Heart right ventricle (tissue), 16 donors: Measurements from ENCODE around the gene CHIC2. TPM values are rescaled to one million over a fixed set of nuclear protein-coding genes. Genes with fewer than 3 reads are reported as not detected.
A peak's percentile ranks its signal among the peaks of the same experiment; 100 is the strongest.

ENCODE experiments used
- ATAC-seq, 8 donors: fragments of 200-7000 bp; cut with Tn5 transposase; one replicate each; pipeline ENCODE4 v1.9.1; 2020; ENCODE audit warnings: mild to moderate bottlenecking in 8 of 8, moderate library complexity in 8 of 8, moderate number of reproducible peaks in 1 of 8
- DNase-seq, 2 donors: peaks; one replicate each; pipeline ENCODE4 v3.0.0-alpha.2; 2020
- H3K27ac ChIP-seq, 10 donors: fragments of 200-600 bp; sonication (generic) in 2 of 10; one replicate each; pipeline versions ENCODE4 v1.5.0 to v1.8.0; 2020 to 2022; ENCODE audit warnings: mild to moderate bottlenecking in 3 of 10
- H3K27me3 ChIP-seq, 7 donors: fragments of 200-600 bp; one replicate each; pipeline ENCODE4 v1.8.0; 2021 to 2022; ENCODE audit warnings: mild to moderate bottlenecking in 2 of 7
- H3K36me3 ChIP-seq, 9 donors: fragments of 200-600 bp; sonication (generic) in 1 of 9; one replicate each; pipeline versions ENCODE4 v1.5.0 to v1.8.0; 2020 to 2022; ENCODE audit warnings: mild to moderate bottlenecking in 2 of 9
- H3K4me1 ChIP-seq, 9 donors: fragments of 200-600 bp; sonication (generic) in 1 of 9; one replicate each; pipeline versions ENCODE4 v1.5.0 to v1.8.0; 2020 to 2022; ENCODE audit warnings: mild to moderate bottlenecking in 4 of 9
- H3K4me3 ChIP-seq, 10 donors: fragments of 200-600 bp; sonication (generic) in 2 of 10; one replicate each; pipeline versions ENCODE4 v1.5.0 to v1.8.0; 2020 to 2022; ENCODE audit warnings: mild to moderate bottlenecking in 7 of 10, moderate library complexity in 2 of 10
- H3K9me3 ChIP-seq, 11 donors: fragments of 200-600 bp in 10 of 11; sonication (generic) in 2 of 11; one replicate each; pipeline versions ENCODE4 v1.5.0 to v1.8.0; 2013 to 2022; ENCODE audit warnings: mild to moderate bottlenecking in 2 of 11, control low read depth in 1 of 11, moderate library complexity in 1 of 11
- WGBS, 2 donors: extraction: QIAGEN DNeasy Blood & Tissue Kit; methylation state at CpG; one replicate each; pipeline ENCODE4 v1.1.7; 2013; ENCODE audit warnings: inconsistent platforms in 1 of 2; 5-methylcytosine and 5-hydroxymethylcytosine counted together
- intact Hi-C, 10 donors: fragments of 100-400 bp; cut with DNase I; formaldehyde crosslinking; loops; one replicate each; pipeline versions ENCODE4 v1.11.1 to v1.14.2; 2022
- polyA plus RNA-seq, 2 donors: library from polyadenylated mRNA; stranded (reverse); fragments of 200-250 nt; gene quantifications; one replicate each; pipeline ENCODE4 v1.2.3, GENCODE V29; 2013
- total RNA-seq, 10 donors: library from RNA; stranded (reverse); fragmentation: NEBNext Ultra II Directional in 3 of 10; extraction: Animal tissue kit (Norgen Biotek cat#: 25700) in 3 of 10; gene quantifications; one replicate each; pipeline versions ENCODE4 v1.2.1 to v1.2.4, GENCODE V29; 2021 to 2023
- TF ChIP-seq, protein P1 (sequence below), 9 donors: fragments of 200-600 bp; sonication (generic) in 2 of 9; IDR thresholded peaks; one replicate each; pipeline versions ENCODE4 v1.5.0 to v1.8.0; 2021 to 2022; ENCODE audit warnings: antibody characterized with exemption in 9 of 9, mild to moderate bottlenecking in 5 of 9, moderate library complexity in 1 of 9
- donor health status: Arrhythmogenic right ventricular cardiomyopathy.
- donor health status: ischemic (EF 13 %, LVEDD 7.1; RV severe dilation, severe dysfunction).
- donor health status: healthy with polysubstance abuse.
- donor health status: DM: no; HTN: yes; CAD: no.
- donor health status: DM: no; HTN: no; CAD: no.
- donor health status: ischemic (EF 25% LVEDD 6.9; RV normal size, moderate dysfunction).
- donor health status: ischemic (EF 25% LVEDD 5.7; RV mildly dilated, moderate dysfunction).
- donor health status: healthy.
- donor health status: DM: yes; HTN: yes; CAD: no.
- donor health status: Ischemic cardiomyopathy.
- donor health status: ischemic (EF 35%, LVEDD 5.7; RV mildly dilated, moderate dysfunction).
- donor health status: nonischemic (EF 11% LVEDD 7.7; RV severe dilation, severe dysfunction).
- donor health status: DM: yes; HTN: yes; CAD: no.
- donor health status: PGD.
- donor health status: ischemic (EF 29% LVEDD 5.4; RV normal size, mild dysfunction).
- donor health status: nonischemic (EF 23%, LVEDD 6.1; RV moderate dilation, normal function).

Gene CHIC2
- total and polyA plus RNA-seq, 12 donors, result 5.6 to 13.5 (median 9.3) TPM

DNA sequence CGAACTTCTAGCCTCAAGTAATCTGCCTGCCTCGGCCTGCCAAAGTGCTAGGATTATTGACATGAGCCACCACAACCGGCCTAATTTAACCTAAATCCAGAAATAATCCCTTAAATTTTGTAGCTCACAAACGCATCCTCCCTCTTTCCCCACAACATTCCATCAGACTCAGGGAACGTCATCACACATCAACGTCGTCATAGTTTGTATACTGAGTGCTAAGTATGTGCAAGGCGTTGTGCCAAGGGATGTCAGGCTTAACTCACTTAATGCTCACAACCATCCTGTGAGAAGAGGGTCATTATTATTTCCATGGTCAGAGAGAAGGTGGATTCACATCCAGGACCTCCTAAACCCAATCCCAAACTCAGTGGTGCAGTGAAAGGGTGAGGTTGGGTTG, 26.0 kb upstream of the CHIC2 start:
- intact Hi-C loops, result loop anchor here in 1 of 10 donors (10.0 kb wide), 1 partner anchor 124 kb away; no protein-coding TSS in a partner anchor
- TF ChIP-seq, protein P1, sequence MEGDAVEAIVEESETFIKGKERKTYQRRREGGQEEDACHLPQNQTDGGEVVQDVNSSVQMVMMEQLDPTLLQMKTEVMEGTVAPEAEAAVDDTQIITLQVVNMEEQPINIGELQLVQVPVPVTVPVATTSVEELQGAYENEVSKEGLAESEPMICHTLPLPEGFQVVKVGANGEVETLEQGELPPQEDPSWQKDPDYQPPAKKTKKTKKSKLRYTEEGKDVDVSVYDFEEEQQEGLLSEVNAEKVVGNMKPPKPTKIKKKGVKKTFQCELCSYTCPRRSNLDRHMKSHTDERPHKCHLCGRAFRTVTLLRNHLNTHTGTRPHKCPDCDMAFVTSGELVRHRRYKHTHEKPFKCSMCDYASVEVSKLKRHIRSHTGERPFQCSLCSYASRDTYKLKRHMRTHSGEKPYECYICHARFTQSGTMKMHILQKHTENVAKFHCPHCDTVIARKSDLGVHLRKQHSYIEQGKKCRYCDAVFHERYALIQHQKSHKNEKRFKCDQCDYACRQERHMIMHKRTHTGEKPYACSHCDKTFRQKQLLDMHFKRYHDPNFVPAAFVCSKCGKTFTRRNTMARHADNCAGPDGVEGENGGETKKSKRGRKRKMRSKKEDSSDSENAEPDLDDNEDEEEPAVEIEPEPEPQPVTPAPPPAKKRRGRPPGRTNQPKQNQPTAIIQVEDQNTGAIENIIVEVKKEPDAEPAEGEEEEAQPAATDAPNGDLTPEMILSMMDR (IDR thresholded peaks at IDR 0.05), result no peak
- Histone ChIP-seq H3K27me3 (peaks cover 0 to 68% (median 45%) of the 10 kb centered on the region in 7 donors), H3K9me3 (no peaks in the 10 kb centered on the region), H3K4me1 (peaks cover 2 to 28% (median 16%) of the 10 kb centered on the region in 9 donors), H3K4me3 (no peak overlapping the region), H3K36me3 (no peaks in the 10 kb centered on the region), H3K27ac (peak overlapping the region in 1 of 10 donors; percentile 21)
- DNase-seq, result no peak
- no peak for ATAC-seq
- 77 to 80% methylated on average over 8 of the region's 8 CpGs for WGBS, 2 donors

DNA sequence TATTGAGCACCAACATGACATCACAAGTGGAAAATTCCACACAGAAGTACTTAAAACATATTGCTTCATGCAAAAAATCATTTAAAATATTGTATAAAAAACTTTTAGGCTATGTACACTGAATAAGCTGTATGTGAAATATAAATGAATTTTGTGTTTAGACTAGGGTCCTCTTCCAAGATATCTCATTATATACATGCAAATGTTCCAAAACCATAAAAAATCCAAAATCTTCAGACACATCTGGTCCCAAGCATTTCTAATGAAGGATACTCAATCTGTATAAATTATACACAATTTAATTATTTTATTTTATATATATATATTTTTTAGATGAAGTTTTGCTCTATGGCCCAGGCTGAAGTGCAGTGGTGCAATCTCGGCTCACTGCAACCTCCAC, 25.5 kb upstream of the CHIC2 start:
- 97 to 100% methylated on average over 1 of the region's 1 CpG for WGBS, 2 donors
- Histone ChIP-seq H3K4me3 (no peak overlapping the region), H3K27me3 (peaks cover 0 to 63% (median 40%) of the 10 kb centered on the region in 7 donors), H3K36me3 (no peaks in the 10 kb centered on the region), H3K27ac (no peak overlapping the region), H3K4me1 (peaks cover 2 to 30% (median 16%) of the 10 kb centered on the region in 9 donors), H3K9me3 (no peaks in the 10 kb centered on the region)
- DNase-seq, result no peak
- intact Hi-C loops, result loop anchor here in 1 of 10 donors (10.0 kb wide), 1 partner anchor 125 kb away; no protein-coding TSS in a partner anchor
- ATAC-seq, result no peak
- TF ChIP-seq, protein P1 (IDR thresholded peaks at IDR 0.05), result no peak

DNA sequence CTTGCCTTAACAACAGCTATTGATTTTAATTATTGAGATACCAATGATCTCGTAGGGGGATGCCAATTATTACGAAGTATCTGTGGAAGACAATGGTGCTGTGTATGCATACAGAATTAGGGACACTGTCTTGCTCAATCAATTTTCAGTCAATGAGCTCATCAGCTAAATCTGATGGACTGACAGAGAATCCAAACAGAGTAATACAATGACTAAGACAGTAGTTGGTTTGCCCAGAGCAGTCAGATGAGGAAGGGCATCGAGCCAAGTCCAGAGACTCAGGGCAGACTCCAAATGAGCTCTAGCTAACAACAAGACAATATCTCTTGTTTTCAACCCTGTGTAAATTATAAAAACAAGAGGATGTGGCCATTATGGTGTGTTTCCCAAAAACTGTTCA, 20.9 kb upstream of the CHIC2 start:
- Histone ChIP-seq H3K4me1 (peaks cover 0 to 17% (median 0%) of the 10 kb centered on the region in 9 donors), H3K9me3 (no peaks in the 10 kb centered on the region), H3K27ac (peak overlapping the region in 2 of 10 donors; percentile 2 to 23), H3K36me3 (no peaks in the 10 kb centered on the region), H3K4me3 (no peak overlapping the region), H3K27me3 (peaks cover 0 to 17% (median 0%) of the 10 kb centered on the region in 7 donors)
- DNase-seq (peak in 1 of 2 donors; percentile 50), ATAC-seq (peak in 7 of 8 donors; percentile 29 to 92 (median 80))
- TF ChIP-seq, protein P1 (IDR thresholded peaks at IDR 0.05), result no peak
- intact Hi-C loops, result no loop called here
- WGBS, 2 donors, result 82 to 88% methylated on average over 3 of the region's 3 CpGs

DNA sequence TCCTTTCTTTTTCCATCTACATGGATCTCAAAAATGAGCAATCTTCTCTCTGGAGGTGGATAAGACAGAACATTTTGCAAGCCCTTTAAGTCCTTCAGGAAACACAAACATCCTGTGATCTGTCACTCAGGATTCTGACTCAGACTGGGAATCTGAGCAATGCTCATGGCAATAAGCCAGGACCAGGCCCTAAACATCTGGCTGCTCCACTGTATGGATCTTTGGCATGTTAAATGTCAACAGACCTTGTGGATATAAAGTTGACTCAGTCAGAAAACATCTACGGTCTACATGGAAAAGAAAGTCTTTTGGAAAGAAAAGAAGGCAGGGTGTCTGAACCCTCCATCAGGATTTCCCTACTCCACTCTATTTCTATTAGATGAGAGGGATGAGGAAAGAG, 17.8 kb upstream of the CHIC2 start:
- no peak overlapping the region for H3K4me3 ChIP-seq
- H3K36me3 ChIP-seq, result no peaks in the 10 kb centered on the region
- H3K27me3 ChIP-seq, result no peaks in the 10 kb centered on the region
- H3K27ac ChIP-seq, result no peak overlapping the region
- ATAC-seq, result peak in 3 of 8 donors; percentile 35 to 81 (median 46)
- WGBS, 2 donors, result 56 to 62% methylated on average over 1 of the region's 1 CpG
- peaks cover 0 to 17% (median 0%) of the 10 kb centered on the region in 9 donors for H3K4me1 ChIP-seq
- H3K9me3 ChIP-seq, result no peaks in the 10 kb centered on the region
- TF ChIP-seq, protein P1 (IDR thresholded peaks at IDR 0.05), result no peak
- no peak for DNase-seq
- intact Hi-C loops, result no loop called here
